Smooth muscle cell of the brain vasculature (primary cell): ENCODE measurements around the gene GPC5.
"Not testable (repeated sequence)": the region's sequence is repeated elsewhere in the genome, so short reads cannot be mapped to it uniquely, and the experiment has no call there.

ENCODE experiments used
- DNase-seq: peaks from one replicate; pipeline ENCODE4 v3.0.0-alpha.2; 2012; ENCODE audit warnings: low read depth, low spot score

The GPC5 gene

GRCh38 chr13:92613921-92614320, 1215.5 kb downstream of the GPC5 start:
- DNase-seq: no peak

GRCh38 chr13:92621985-92622384, 1223.6 kb downstream of the GPC5 start:
- DNase-seq: no peak

GRCh38 chr13:92622905-92623304, 1224.5 kb downstream of the GPC5 start:
- DNase-seq: no peak

GRCh38 chr13:92626274-92626673, 1227.9 kb downstream of the GPC5 start:
- DNase-seq: no peak

GRCh38 chr13:92640936-92641335, 1242.5 kb downstream of the GPC5 start:
- no peak for DNase-seq

- DNase-seq: no peak
Observed at GRCh38 chr13:92649140-92649813, 1250.9 kb downstream of the GPC5 start.

GRCh38 chr13:92656103-92656502, 1257.7 kb downstream of the GPC5 start:
- no peak for DNase-seq

- DNase-seq: no peak
Observed at GRCh38 chr13:92656648-92657047, 1258.2 kb downstream of the GPC5 start.

GRCh38 chr13:92657565-92657964, 1259.1 kb downstream of the GPC5 start:
- no peak for DNase-seq

GRCh38 chr13:92658293-92658692, 1259.9 kb downstream of the GPC5 start:
- DNase-seq: no peak

GRCh38 chr13:92661406-92661805, 1263.0 kb downstream of the GPC5 start:
- DNase-seq: no peak

- no peak for DNase-seq
Observed at GRCh38 chr13:92668157-92668556, 1269.7 kb downstream of the GPC5 start.

GRCh38 chr13:92670096-92670495, 1271.7 kb downstream of the GPC5 start:
- no peak for DNase-seq

GRCh38 chr13:92671821-92672220, 1273.4 kb downstream of the GPC5 start:
- no peak for DNase-seq

- DNase-seq: no peak
Observed at GRCh38 chr13:92676246-92676645, 1277.8 kb downstream of the GPC5 start.

GRCh38 chr13:92677571-92677970, 1279.2 kb downstream of the GPC5 start:
- no peak for DNase-seq

- DNase-seq: no peak
Observed at GRCh38 chr13:92679602-92680001, 1281.2 kb downstream of the GPC5 start.

- no peak for DNase-seq
Observed at GRCh38 chr13:92681239-92681638, 1282.8 kb downstream of the GPC5 start.

GRCh38 chr13:92682832-92683517, 1284.6 kb downstream of the GPC5 start:
- DNase-seq: no peak

- no peak for DNase-seq
Observed at GRCh38 chr13:92694047-92694446, 1295.6 kb downstream of the GPC5 start.

- not testable (repeated sequence) for DNase-seq
Observed at GRCh38 chr13:92695827-92696226, 1297.4 kb downstream of the GPC5 start.

GRCh38 chr13:92716749-92717148, 1318.3 kb downstream of the GPC5 start:
- DNase-seq: peak; percentile 1

GRCh38 chr13:92717857-92718256, 1319.4 kb downstream of the GPC5 start:
- no peak for DNase-seq
